ENCODE measurements around the gene LAMA2.

DNA sequence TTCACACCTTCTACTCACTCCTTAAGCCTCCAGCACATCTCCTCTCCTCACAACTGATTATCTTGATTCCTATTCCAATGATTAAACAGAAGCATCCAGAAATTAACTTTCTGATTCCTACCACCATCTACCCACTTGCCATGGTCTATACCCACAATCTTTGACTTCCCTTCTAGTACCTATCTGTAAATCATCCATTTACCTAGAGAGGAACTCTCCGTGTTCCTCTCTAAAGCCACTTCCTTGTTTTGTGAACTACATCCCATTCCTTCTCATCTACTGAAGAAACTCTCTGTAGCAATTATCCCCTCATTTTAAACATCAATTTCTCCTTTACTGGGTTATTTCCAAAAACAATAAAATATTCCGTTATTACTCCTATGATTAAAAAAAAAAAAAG, 659.8 kb downstream of the LAMA2 start:
- no peak for TF ChIP-seq POLR2A (IDR thresholded peaks at IDR 0.05; ENCODE audit: low read depth, low read length)
- no peak for TF ChIP-seq CTCF (IDR thresholded peaks at IDR 0.05; ENCODE audit: extremely low read depth in 1 of 2, insufficient read depth in 1 of 2, low read depth in 1 of 2, low read length in 2 of 2)
- TF ChIP-seq POLR2AphosphoS5 (IDR thresholded peaks at IDR 0.05; ENCODE audit: insufficient read depth, low read depth, low read length), result no peak
- TF ChIP-seq MAX (IDR thresholded peaks at IDR 0.05; ENCODE audit: insufficient read depth, insufficient read length), result no peak
- no peak for TF ChIP-seq EZH2 (IDR thresholded peaks at IDR 0.05; ENCODE audit: borderline replicate concordance, low read depth, low read length, severe bottlenecking)
- no peak for TF ChIP-seq JUN (IDR thresholded peaks at IDR 0.05; ENCODE audit: borderline replicate concordance, insufficient read depth, insufficient read length, low read depth)
- no peak for TF ChIP-seq MYC (IDR thresholded peaks at IDR 0.05; ENCODE audit: low read depth, low read length)

All from endothelial cell of umbilical vein (primary cell).